ENCODE data around the gene RABL6.
"Not testable (repeated sequence)": the region's sequence is repeated elsewhere in the genome, so short reads cannot be mapped to it uniquely, and the experiment has no call there.

The RABL6 gene

DNA sequence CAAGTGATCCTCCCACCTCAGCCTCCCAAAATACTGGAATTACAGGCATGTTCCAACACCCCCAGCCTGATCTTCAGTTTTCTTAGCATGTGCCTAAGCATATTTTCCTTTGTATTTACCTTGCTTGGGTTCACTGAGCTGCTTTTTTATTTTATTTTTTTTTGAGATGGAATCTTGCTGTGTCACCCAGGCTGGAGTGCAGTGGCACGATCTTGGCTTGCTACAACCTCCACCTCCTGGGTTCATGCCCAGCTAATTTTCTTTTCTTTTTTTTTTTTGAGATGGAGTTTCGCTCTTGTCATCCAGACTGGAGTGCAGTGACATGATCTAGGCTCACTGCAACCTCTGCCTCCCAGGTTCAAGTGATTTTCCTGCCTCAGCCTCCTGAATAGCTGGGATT is 61.9 kb downstream of the RABL6 start:
- in situ Hi-C loops (cut with MboI; ENCODE audit: low sequenced_read_pairs): not testable (repeated sequence)

- in situ Hi-C loops (cut with MboI; ENCODE audit: low sequenced_read_pairs): no loop called here
Observed at GRCh38 chr9:136875155-136875554, 67.4 kb downstream of the RABL6 start.

GRCh38 chr9:136876476-136876875 is 68.7 kb downstream of the RABL6 start:
- in situ Hi-C loops (cut with MboI; ENCODE audit: low sequenced_read_pairs): no loop called here

DNA sequence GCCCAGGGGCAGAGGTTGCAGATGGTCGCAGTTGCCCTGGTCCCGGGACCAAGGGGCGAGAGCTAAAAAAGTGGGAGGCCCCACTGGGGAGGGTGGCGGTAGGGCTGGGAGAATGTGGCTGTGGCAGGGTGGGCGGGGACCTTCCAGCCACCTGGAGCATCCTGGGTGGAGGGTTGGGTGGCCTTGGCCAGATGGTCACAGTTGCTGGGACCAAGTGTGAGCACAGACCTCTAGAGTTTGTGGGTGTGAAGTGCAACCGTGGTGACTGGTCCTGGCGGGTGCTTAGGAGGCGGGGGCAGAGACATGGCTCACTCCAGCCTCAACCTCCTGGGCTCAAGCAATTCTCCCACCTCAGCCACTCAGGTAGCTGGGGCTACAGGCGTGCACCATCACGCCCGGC is 72.9 kb downstream of the RABL6 start:
- in situ Hi-C loops (cut with MboI; ENCODE audit: low sequenced_read_pairs): no loop called here

- in situ Hi-C loops (cut with MboI; ENCODE audit: low sequenced_read_pairs): no loop called here
Observed at GRCh38 chr9:136881691-136882108, 74.0 kb downstream of the RABL6 start.

DNA sequence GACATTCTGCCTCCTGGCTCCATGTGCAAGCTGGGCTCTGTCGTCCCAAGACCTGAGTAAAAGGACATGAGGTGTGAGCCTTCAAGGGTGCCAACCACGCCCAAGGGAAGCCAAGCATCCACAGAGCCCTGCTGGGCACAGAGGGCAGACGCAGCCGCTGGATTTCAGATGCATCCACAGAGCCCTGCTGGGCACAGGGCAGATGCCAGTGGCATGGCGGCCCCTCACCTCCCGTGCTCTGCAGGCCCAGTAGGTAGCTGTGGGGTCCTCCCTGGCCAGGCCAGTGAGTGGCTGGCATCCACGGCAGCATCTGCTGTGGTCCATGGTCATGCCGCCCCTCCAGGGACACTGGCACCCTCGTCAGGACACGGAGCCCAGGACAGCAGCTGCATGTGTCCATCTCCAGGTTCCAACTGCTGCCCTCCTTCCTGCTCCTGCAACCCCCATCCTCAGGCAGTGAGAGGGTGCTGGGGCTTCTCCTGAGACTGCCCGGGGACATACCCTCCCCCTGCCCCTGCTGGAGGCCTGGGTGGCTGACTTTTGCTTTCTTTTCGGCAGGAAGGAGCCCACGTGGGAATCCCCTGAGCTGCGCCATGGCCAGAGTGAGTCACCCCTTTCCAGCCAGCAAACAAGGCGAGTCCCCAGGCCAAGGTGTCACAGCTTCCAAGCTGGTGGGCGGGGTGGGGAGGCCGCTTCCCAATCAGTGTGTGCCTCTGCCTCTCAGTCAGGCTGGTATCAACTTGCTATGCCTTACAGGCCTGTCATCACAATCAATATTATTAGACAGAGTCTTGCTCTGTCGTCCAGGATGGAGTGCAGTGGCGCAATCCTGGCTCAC is 74.6 kb downstream of the RABL6 start:
- in situ Hi-C loops (cut with MboI; ENCODE audit: low sequenced_read_pairs): no loop called here

DNA sequence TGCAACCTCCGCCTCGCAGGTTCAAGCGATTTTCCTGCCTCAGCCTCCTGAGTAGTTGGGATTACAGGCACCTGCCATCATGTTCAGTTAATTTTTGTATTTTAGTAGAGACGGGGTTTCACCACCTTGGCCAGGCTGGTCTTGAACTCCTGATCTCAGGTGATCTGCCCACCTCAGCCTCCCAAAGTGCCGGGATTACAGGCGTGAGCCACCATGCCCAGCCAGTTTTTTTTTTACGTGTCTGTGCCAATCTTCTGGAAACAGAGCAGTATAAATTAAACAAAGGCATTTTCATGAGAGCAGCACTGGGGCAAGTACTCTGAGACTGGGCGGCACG is 75.2 kb downstream of the RABL6 start:
- in situ Hi-C loops (cut with MboI; ENCODE audit: low sequenced_read_pairs): not testable (repeated sequence)

- in situ Hi-C loops (cut with MboI; ENCODE audit: low sequenced_read_pairs): not testable (repeated sequence)
Observed at GRCh38 chr9:136883670-136884069, 75.9 kb downstream of the RABL6 start.

- in situ Hi-C loops (cut with MboI; ENCODE audit: low sequenced_read_pairs): no loop called here
Observed at GRCh38 chr9:136885950-136886578, 78.3 kb downstream of the RABL6 start, which contains the start of gene TRAF2. Gene TRAF2 (plus strand): TSS chr9:136886516. CDS start chr9:136898741, 12,225 bp downstream.

- in situ Hi-C loops (cut with MboI; ENCODE audit: low sequenced_read_pairs): no loop called here
Observed at GRCh38 chr9:136886610-136887597, 79.2 kb downstream of the RABL6 start.

DNA sequence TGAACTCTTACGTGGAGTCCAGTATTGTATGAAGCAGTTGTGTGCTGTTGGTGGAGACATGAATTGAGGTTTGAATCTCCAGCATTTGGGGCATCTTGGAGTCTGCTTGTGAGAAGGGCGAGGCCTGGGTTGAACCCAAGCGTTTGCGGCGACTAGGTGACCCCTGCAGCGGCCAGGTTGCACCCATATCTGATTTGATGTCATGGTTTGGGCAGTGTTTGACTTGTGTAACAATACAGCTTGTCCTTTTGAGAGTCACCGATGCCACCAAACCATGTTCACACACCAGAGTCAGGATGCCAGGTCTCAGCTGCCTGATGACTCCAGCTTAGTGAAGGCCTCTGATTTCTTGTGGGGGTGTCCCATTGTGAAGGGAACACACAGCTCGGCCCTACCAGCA is 80.7 kb downstream of the RABL6 start:
- in situ Hi-C loops (cut with MboI; ENCODE audit: low sequenced_read_pairs): no loop called here

- in situ Hi-C loops (cut with MboI; ENCODE audit: low sequenced_read_pairs): no loop called here
Observed at GRCh38 chr9:136889858-136890257, 82.1 kb downstream of the RABL6 start.

DNA sequence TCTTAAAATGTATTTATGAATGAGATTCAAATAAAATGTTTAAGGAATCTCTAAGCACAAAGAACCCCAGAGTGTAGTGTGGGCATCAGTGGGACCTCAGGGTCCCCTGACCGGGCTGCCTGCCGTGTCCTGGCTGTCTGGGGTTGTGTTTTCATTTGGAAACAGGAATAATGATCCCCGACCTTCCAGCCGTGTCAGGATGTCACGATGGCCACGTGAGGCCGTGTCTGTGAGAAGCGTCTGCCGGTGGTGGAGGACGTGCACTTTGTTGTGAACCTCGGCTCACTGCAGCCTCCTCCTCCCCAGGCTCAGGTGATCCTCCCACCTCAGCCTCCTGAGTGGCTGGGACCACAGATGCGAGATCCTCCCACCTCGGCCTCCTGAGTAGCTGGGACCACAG is 82.9 kb downstream of the RABL6 start:
- in situ Hi-C loops (cut with MboI; ENCODE audit: low sequenced_read_pairs): no loop called here

All from HL-60/S4 treated with retinoic acid at 250 ng/mL for 4 days and 3 days (cell line).